ENCODE results near the gene TSPAN31. TPM values are rescaled to one million over a fixed set of nuclear protein-coding genes. Genes with fewer than 3 reads are reported as not detected.

Gene TSPAN31
- total and polyA plus RNA-seq, 8 donors = 33.5 to 83.8 (median 70.4) TPM

- intact Hi-C loops (cut with DNase I) = no loop called here
- Histone ChIP-seq H3K4me3 (no peak overlapping the region), H3K4me1 (peaks cover 23 to 32% of the 10 kb centered on the region in 2 donors), H3K9me3 (no peaks in the 10 kb centered on the region), H3K27ac (no peak overlapping the region), H3K36me3 (peaks cover 0 to 20% of the 10 kb centered on the region in 2 donors), H3K27me3 (peaks cover 24 to 51% of the 10 kb centered on the region in 2 donors)
- ATAC-seq (no peak), DNase-seq (no peak)
- no peak for TF ChIP-seq CTCF (IDR thresholded peaks at IDR 0.05)
Measured at GRCh38 chr12:57762463-57762862, 17.6 kb downstream of the TSPAN31 start.

DNA sequence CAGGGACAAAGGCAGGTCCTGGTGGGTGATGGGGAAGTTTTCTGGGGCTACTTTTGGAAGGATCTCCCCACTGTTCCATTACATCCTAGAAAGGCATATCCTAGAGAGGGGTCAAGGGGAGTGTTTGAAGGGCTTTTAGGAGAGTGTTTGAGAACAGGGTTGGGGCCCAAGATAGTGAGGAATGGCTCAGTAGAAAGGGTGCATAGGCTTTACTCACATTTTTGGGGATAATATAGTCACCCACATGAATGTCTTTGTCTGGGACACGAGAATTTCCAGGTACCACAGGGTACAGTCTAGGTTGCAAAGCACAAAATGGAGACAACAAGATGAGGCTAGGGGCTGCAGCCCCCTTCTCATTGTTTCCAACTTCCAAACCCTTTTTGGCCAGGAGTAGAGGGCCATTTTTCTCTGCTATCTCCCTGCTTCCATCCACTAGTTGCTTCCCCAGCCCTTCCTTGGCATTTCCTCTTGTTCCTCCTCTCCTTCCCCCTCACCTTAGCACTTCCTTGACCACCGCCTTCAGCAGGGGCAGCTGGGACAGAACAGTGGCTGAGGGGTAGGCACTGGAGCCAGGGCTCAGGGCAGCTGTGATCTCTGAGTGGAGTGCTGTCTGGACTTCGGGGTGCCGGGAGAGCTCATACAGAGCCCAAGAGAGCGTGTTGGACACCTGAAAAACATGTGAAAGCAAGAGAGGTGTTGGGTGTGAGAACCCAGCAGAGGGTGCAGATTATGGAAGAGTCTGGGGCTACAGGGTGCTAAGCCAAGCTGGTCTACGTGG, 19.2 kb downstream of the TSPAN31 start:
- Histone ChIP-seq H3K27me3 (peaks cover 24 to 55% of the 10 kb centered on the region in 2 donors), H3K4me1 (peaks cover 23 to 32% of the 10 kb centered on the region in 2 donors), H3K9me3 (no peaks in the 10 kb centered on the region), H3K4me3 (peak overlapping the region in 1 of 2 donors; percentile 45), H3K36me3 (peaks cover 0 to 14% of the 10 kb centered on the region in 2 donors), H3K27ac (no peak overlapping the region)
- no peak for DNase-seq
- TF ChIP-seq CTCF (IDR thresholded peaks at IDR 0.05) = no peak
- intact Hi-C loops (cut with DNase I) = no loop called here
- no peak for ATAC-seq

DNA sequence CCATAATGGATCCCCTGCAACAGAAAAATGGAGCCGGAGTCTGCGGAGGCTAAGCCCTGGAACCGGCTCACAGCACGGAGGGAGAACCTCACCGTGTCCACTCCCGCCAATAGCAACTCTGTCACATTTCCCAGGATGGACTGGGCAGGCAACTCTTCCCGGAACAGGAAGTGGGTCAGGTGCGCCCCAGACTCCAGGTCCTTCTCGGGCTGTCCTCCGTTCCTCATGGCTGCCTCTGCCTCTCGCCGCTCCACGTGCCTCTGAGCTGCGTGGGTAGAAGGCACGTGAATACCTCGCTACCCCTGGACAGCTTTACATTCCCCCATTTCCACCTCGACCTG, 19.8 kb downstream of the TSPAN31 start:
- intact Hi-C loops (cut with DNase I) = no loop called here
- ATAC-seq = peak; percentile 24
- TF ChIP-seq CTCF (IDR thresholded peaks at IDR 0.05) = no peak
- no peak for DNase-seq
- H3K27me3 ChIP-seq = peaks cover 24 to 55% of the 10 kb centered on the region in 2 donors
- H3K4me3 ChIP-seq = peak overlapping the region; percentile 38 to 45
- H3K36me3 ChIP-seq = peaks cover 0 to 17% of the 10 kb centered on the region in 2 donors
- no peaks in the 10 kb centered on the region for H3K9me3 ChIP-seq
- no peak overlapping the region for H3K27ac ChIP-seq
- peaks cover 23 to 32% of the 10 kb centered on the region in 2 donors for H3K4me1 ChIP-seq

GRCh38 chr12:57765003-57765697, 20.3 kb downstream of the TSPAN31 start:
- peaks cover 24 to 55% of the 10 kb centered on the region in 2 donors for H3K27me3 ChIP-seq
- H3K9me3 ChIP-seq = no peaks in the 10 kb centered on the region
- DNase-seq (peak in 1 of 4 donors; percentile 86), ATAC-seq (peak; percentile 60)
- H3K4me1 ChIP-seq = peaks cover 23 to 32% of the 10 kb centered on the region in 2 donors
- H3K27ac ChIP-seq = no peak overlapping the region
- peak overlapping the region; percentile 38 to 45 for H3K4me3 ChIP-seq
- H3K36me3 ChIP-seq = peaks cover 0 to 22% of the 10 kb centered on the region in 2 donors
- intact Hi-C loops (cut with DNase I) = no loop called here
- TF ChIP-seq CTCF (IDR thresholded peaks at IDR 0.05) = peak in 1 of 2 donors; percentile 15

Measured in left lung (tissue), 10 donors.